H1 (cell line): ENCODE measurements around the gene RPS6KA2. TPM values are rescaled to one million over a fixed set of nuclear protein-coding genes. Genes with fewer than 3 reads are reported as not detected.

Experiments used
- CTCF ChIA-PET: fragments of 300-600 bp; sonication (Branson Sonifier 250); formaldehyde crosslinking; loops from one replicate; lab custom pipeline; 2021; ENCODE audit not compliant: partially characterized antibody; lab: Charles Lee
- POLR2A ChIA-PET: fragments of 300-600 bp; sonication (Branson Sonifier 250); formaldehyde crosslinking; loops from one replicate; lab custom pipeline; 2021; ENCODE audit warnings: inconsistent platforms; ENCODE audit not compliant: partially characterized antibody; lab: Charles Lee
- DNase-seq, 2 experiments: peaks; one replicate each; pipeline versions ENCODE4 v3.0.0 to v3.0.0-alpha.2; 2010 to 2022; ENCODE audit warnings: low spot score in 2 of 2, low read depth in 1 of 2, mixed read lengths in 1 of 2
- FAIRE-seq: peaks from 2 replicates; lab custom pipeline; 2011; peaks lifted over from hg19 to GRCh38; lab: Jason Lieb, UNC
- H2AFZ ChIP-seq: 2 replicates; pipeline ENCODE4 v1.8.1; 2012; ENCODE audit warnings: low read length, inconsistent platforms
- H2AK5ac ChIP-seq: 2 replicates; pipeline ENCODE4 v1.6.1; 2013; ENCODE audit warnings: low read depth, low read length
- H2BK120ac ChIP-seq: replicated peaks from 2 replicates; pipeline ENCODE3; 2013; ENCODE audit warnings: low read depth, low read length, inconsistent platforms
- H2BK12ac ChIP-seq: 2 replicates; pipeline ENCODE4 v1.6.1; 2013; ENCODE audit warnings: low read depth, low read length
- H2BK15ac ChIP-seq: 2 replicates; pipeline ENCODE4 v1.6.1; 2013; ENCODE audit warnings: low read length
- H2BK20ac ChIP-seq: 2 replicates; pipeline ENCODE4 v1.6.1; 2013; ENCODE audit warnings: low read length
- H2BK5ac ChIP-seq: 2 replicates; pipeline ENCODE4 v1.6.1; 2013; ENCODE audit warnings: low read depth, low read length
- H3K14ac ChIP-seq: 2 replicates; pipeline ENCODE4 v1.6.1; 2013; ENCODE audit warnings: inconsistent platforms; ENCODE audit not compliant: insufficient read length
- H3K18ac ChIP-seq: 2 replicates; pipeline ENCODE4 v1.6.1; 2013; ENCODE audit warnings: low read length; ENCODE audit errors: extremely low read depth
- H3K23ac ChIP-seq: 2 replicates; pipeline ENCODE4 v1.6.1; 2013; ENCODE audit warnings: inconsistent platforms; ENCODE audit not compliant: insufficient read length
- H3K23me2 ChIP-seq: 2 replicates; pipeline ENCODE4 v1.6.1; 2013; ENCODE audit warnings: low read depth, low read length
- H3K27ac ChIP-seq: 2 replicates; pipeline ENCODE4 v1.6.1; 2011; ENCODE audit warnings: low read depth, low read length, inconsistent platforms
- H3K27me3 ChIP-seq, 4 experiments: replicated peaks in 1 of 4; 1 replicate in 1 of 4; 2 replicates in 3 of 4; pipeline versions ENCODE4 v1.6.1 to v1.8.1; 2011 to 2013; ENCODE audit warnings: low read length in 3 of 4, mild to moderate bottlenecking in 3 of 4, inconsistent platforms in 2 of 4, mixed read lengths in 2 of 4, moderate library complexity in 1 of 4; ENCODE audit not compliant: control insufficient read depth in 3 of 4, insufficient read depth in 3 of 4; ENCODE audit errors: extremely low read depth in 1 of 4
- H3K36me3 ChIP-seq, 4 experiments: 2 replicates each; pipeline versions ENCODE4 v1.6.1 to v1.8.1; 2011 to 2013; ENCODE audit warnings: mild to moderate bottlenecking in 4 of 4, low read length in 3 of 4, moderate library complexity in 2 of 4, control low read depth in 1 of 4, inconsistent platforms in 1 of 4; ENCODE audit not compliant: insufficient read depth in 4 of 4, control insufficient read depth in 2 of 4
- H3K4ac ChIP-seq: replicated peaks from 2 replicates; pipeline ENCODE3; 2013; ENCODE audit warnings: low read length, low read depth, mixed read lengths, inconsistent platforms; ENCODE audit not compliant: insufficient read length
- H3K4me1 ChIP-seq, 4 experiments: replicated peaks in 1 of 4; 1 replicate in 1 of 4; 2 replicates in 3 of 4; pipeline versions ENCODE4 v1.6.1 to v1.8.1; 2011 to 2013; ENCODE audit warnings: low read length in 3 of 4, inconsistent platforms in 2 of 4, mixed read lengths in 1 of 4; ENCODE audit not compliant: insufficient read depth in 4 of 4, control insufficient read depth in 3 of 4
- H3K4me2 ChIP-seq, 2 experiments: 2 replicates each; pipeline versions ENCODE4 v1.6.1 to v1.8.1; 2011 to 2013; ENCODE audit warnings: low read depth in 2 of 2, low read length in 2 of 2, control low read depth in 1 of 2, inconsistent platforms in 1 of 2, mild to moderate bottlenecking in 1 of 2; ENCODE audit not compliant: insufficient read depth in 1 of 2
- H3K4me3 ChIP-seq, 4 experiments: fragments of 200-600, 300-600 bp in 1 of 4; sonication (generic), shearing (Covaris generic), sonication (Bioruptor Twin) in 1 of 4; 2 replicates each; pipeline versions ENCODE4 v1.5.1 to v1.8.1; 2011 to 2016; ENCODE audit warnings: low read length in 4 of 4, low read depth in 3 of 4, control low read depth in 2 of 4, inconsistent platforms in 2 of 4, mild to moderate bottlenecking in 2 of 4, mixed read lengths in 1 of 4, moderate library complexity in 1 of 4; ENCODE audit not compliant: insufficient read depth in 2 of 4; ENCODE audit errors: extremely low read depth in 1 of 4
- H3K56ac ChIP-seq: replicated peaks from 2 replicates; pipeline ENCODE3; 2013; ENCODE audit warnings: low read depth, mild to moderate bottlenecking, mixed read lengths, low read length, inconsistent platforms; ENCODE audit not compliant: insufficient read length
- H3K79me1 ChIP-seq: 2 replicates; pipeline ENCODE4 v1.6.1; 2013; ENCODE audit warnings: low read depth, low read length, control low read depth
- H3K79me2 ChIP-seq, 2 experiments: 2 replicates each; pipeline versions ENCODE4 v1.6.1 to v1.8.1; 2012 to 2013; ENCODE audit warnings: low read length in 2 of 2, mild to moderate bottlenecking in 2 of 2, inconsistent platforms in 1 of 2; ENCODE audit not compliant: insufficient read depth in 2 of 2, control insufficient read depth in 1 of 2
- H3K9ac ChIP-seq, 4 experiments: replicated peaks in 1 of 4; 1 replicate in 1 of 4; 2 replicates in 3 of 4; pipeline versions ENCODE4 v1.6.1 to v1.8.1; 2011 to 2013; ENCODE audit warnings: low read depth in 3 of 4, low read length in 3 of 4, control low read depth in 2 of 4, mild to moderate bottlenecking in 2 of 4, moderate library complexity in 2 of 4, inconsistent platforms in 1 of 4; ENCODE audit errors: extremely low read depth in 1 of 4
- H3K9me3 ChIP-seq, 2 experiments: 2 replicates each; pipeline versions ENCODE4 v1.6.1 to v1.8.1; 2012 to 2013; ENCODE audit warnings: mild to moderate bottlenecking in 2 of 2, moderate library complexity in 2 of 2, control low read depth in 1 of 2, inconsistent platforms in 1 of 2, low read depth in 1 of 2, low read length in 1 of 2, mixed read lengths in 1 of 2; ENCODE audit not compliant: insufficient read depth in 2 of 2
- H4K20me1 ChIP-seq, 2 experiments: replicated peaks in 1 of 2; 2 replicates each; pipeline versions ENCODE3 to v1.8.1; 2011 to 2013; ENCODE audit warnings: inconsistent platforms in 2 of 2, low read length in 2 of 2, mild to moderate bottlenecking in 1 of 2; ENCODE audit not compliant: insufficient read depth in 2 of 2, control insufficient read depth in 1 of 2
- H4K5ac ChIP-seq: 2 replicates; pipeline ENCODE4 v1.6.1; 2013; ENCODE audit warnings: low read length, low read depth, mixed read lengths, inconsistent platforms; ENCODE audit not compliant: insufficient read length
- H4K8ac ChIP-seq: 2 replicates; pipeline ENCODE4 v1.8.0; 2013; ENCODE audit warnings: mild to moderate bottlenecking, moderate library complexity, low read length, inconsistent platforms; ENCODE audit not compliant: insufficient read depth; ENCODE audit errors: extremely low read depth
- H4K91ac ChIP-seq: replicated peaks from 2 replicates; pipeline ENCODE3; 2013; ENCODE audit warnings: low read length, mixed read lengths, inconsistent platforms; ENCODE audit not compliant: insufficient read length
- CHD1 ChIP-seq: IDR thresholded peaks from 2 replicates; pipeline ENCODE4 v1.6.1; 2012; ENCODE audit warnings: low read depth, low read length, improper control_type of control experiment
- EP300 ChIP-seq, 2 experiments: IDR thresholded peaks; 1 replicate in 1 of 2; 2 replicates in 1 of 2; pipeline ENCODE4 v1.6.1; 2011 to 2012; ENCODE audit warnings: low read depth in 2 of 2, low read length in 2 of 2, mild to moderate bottlenecking in 2 of 2, borderline replicate concordance in 1 of 2, inconsistent platforms in 1 of 2, moderate library complexity in 1 of 2
- EZH2 ChIP-seq: fragments of 200-600 bp; sonication (generic); IDR thresholded peaks from 2 replicates; pipeline ENCODE4 v1.7.1; 2012; ENCODE audit warnings: low read depth, mild to moderate bottlenecking, moderate library complexity, low read length, inconsistent platforms; ENCODE audit not compliant: severe bottlenecking
- JUN ChIP-seq: IDR thresholded peaks from 2 replicates; pipeline ENCODE4 v1.6.1; 2011; ENCODE audit warnings: low read depth, mild to moderate bottlenecking, improper control_type of control experiment, low read length
- JUND ChIP-seq: IDR thresholded peaks from 2 replicates; pipeline ENCODE4 v1.6.1; 2011; ENCODE audit warnings: mild to moderate bottlenecking, improper control_type of control experiment, low read length
- KDM1A ChIP-seq: fragments of 200-600, 300-600 bp; sonication (generic); IDR thresholded peaks from 2 replicates; pipeline ENCODE4 v1.7.1; 2016; ENCODE audit warnings: mild to moderate bottlenecking, low read length, borderline replicate concordance
- MAX ChIP-seq: IDR thresholded peaks from 2 replicates; pipeline ENCODE4 v1.6.1; 2012; ENCODE audit warnings: inconsistent platforms
- RXRA ChIP-seq: IDR thresholded peaks from 2 replicates; pipeline ENCODE4 v1.6.1; 2011; ENCODE audit warnings: low read depth, mild to moderate bottlenecking, low read length, moderate library complexity; ENCODE audit not compliant: insufficient read depth
- SP1 ChIP-seq: IDR thresholded peaks from 2 replicates; pipeline ENCODE4 v1.6.1; 2011; ENCODE audit warnings: low read depth, low read length
- SUZ12 ChIP-seq: fragments of 200-600 bp; sonication (generic); IDR thresholded peaks from 2 replicates; pipeline ENCODE4 v1.6.1; 2012; ENCODE audit warnings: mild to moderate bottlenecking, inconsistent platforms, low read length, moderate library complexity, mixed read lengths
- WGBS, 2 experiments: shearing (Covaris generic) in 1 of 2; methylation state at CpG; one replicate each; pipeline versions ENCODE4 v1.1.6 to v1.1.7; 2013 to 2015; ENCODE audit warnings: low lambda C conversion rate in 2 of 2, mixed read lengths in 2 of 2, inconsistent platforms in 1 of 2, low coverage in 1 of 2, missing lambda C conversion rate in 1 of 2; ENCODE audit not compliant: insufficient replicate concordance in 2 of 2, insufficient coverage in 1 of 2, insufficient read length in 1 of 2; ENCODE audit errors: extremely low coverage in 1 of 2, missing lambda C conversion rate in 1 of 2; 5-methylcytosine and 5-hydroxymethylcytosine counted together
- polyA plus RNA-seq, 7 experiments: library from polyadenylated mRNA; depleted of rRNA in 3 of 7; stranded (reverse) in 5 of 7; unstranded in 2 of 7; fragments of >200 nt in 5 of 7; fragments of 200-250 nt in 2 of 7; gene quantifications; 1 replicate in 5 of 7; 2 replicates in 1 of 7; 4 replicates in 1 of 7; pipeline versions ENCODE4 v1.2.1 to v1.2.3, GENCODE V29; 2011 to 2013; ENCODE audit warnings: missing spikeins in 2 of 7, mixed read lengths in 2 of 7
- total RNA-seq: library from RNA; stranded (reverse); fragmentation: NEBNext Ultra II Directional; extraction: Animal tissue kit (Norgen Biotek cat#: 25700); gene quantifications from 2 replicates; pipeline ENCODE4 v1.2.1, GENCODE V29; 2021

Gene RPS6KA2
- total and polyA plus RNA-seq, 2 of the 8 experiments (the other 6 are each of a cell fraction or from before 2014, with no cell fraction given): 8.8 to 25.7 TPM

GRCh38 chr6:166400181-166400580, 226.9 kb downstream of the RPS6KA2 start:
- H3K27me3 ChIP-seq: no peaks in the 10 kb centered on the region
- no peak overlapping the region for H2AK5ac ChIP-seq
- H3K23ac ChIP-seq: no peak overlapping the region

More at GRCh38 chr6:166400181-166400580, 226.9 kb downstream of the RPS6KA2 start:
- Histone ChIP-seq H3K4me3 (no peak overlapping the region), H4K5ac (no peak overlapping the region), H3K79me1 (0 out of 2 replicates have a peak, but pooled peaks cover 2% of the 10 kb centered on the region), H2BK120ac (no peak overlapping the region), H3K9me3 (peaks cover 0 to 4% of the 10 kb centered on the region in 2 experiments; a peak in 2 of 4 replicates), H2BK15ac (no peak overlapping the region), H3K4me2 (no peak overlapping the region), H3K27ac (no peak overlapping the region), H3K79me2 (no peaks in the 10 kb centered on the region), H3K56ac (no peak overlapping the region), H2BK12ac (no peak overlapping the region), H4K91ac (no peak overlapping the region), H3K4me1 (peaks cover 0 to 3% (median 2%) of the 10 kb centered on the region in 4 experiments; a peak in 3 of 7 replicates), H2AFZ (no peak overlapping the region), H4K20me1 (no peaks in the 10 kb centered on the region), H3K9ac (no peak overlapping the region), H2BK20ac (no peak overlapping the region), H3K14ac (no peak overlapping the region), H4K8ac (no peak overlapping the region), H3K18ac (no peak overlapping the region), H3K36me3 (no peaks in the 10 kb centered on the region), H3K23me2 (no peaks in the 10 kb centered on the region), H2BK5ac (no peak overlapping the region), H3K4ac (no peak overlapping the region)
- FAIRE-seq: no peak
- ChIA-PET POLR2A (interaction anchor here (1.5 kb wide), 1 partner anchor 93 kb away, joined by 4 read pairs; the partner anchor contains the start of gene PRR18), CTCF (interaction anchor here (0.6 to 5.4 kb wide), 42 partner anchors 8 to 370 kb away, joined by 3 to 120 read pairs (median 5); partner anchors contain the start of genes PRR18 and TBXT)
- TF ChIP-seq MAX: no peak
- TF ChIP-seq JUN: no peak
- no peak for TF ChIP-seq JUND
- TF ChIP-seq SUZ12: no peak
- no peak for TF ChIP-seq RXRA
- TF ChIP-seq CHD1: no peak
- TF ChIP-seq SP1: no peak
- TF ChIP-seq EZH2: no peak
- no peak for TF ChIP-seq EP300 (IDR thresholded peaks at IDR 0.05; ENCODE audit: borderline replicate concordance in 1 of 2, low read depth in 2 of 2, low read length in 2 of 2)
- TF ChIP-seq KDM1A: no peak
- DNase-seq: no peak
- 95% methylated on average over 2 of the region's 2 CpGs; no CpG with 5 or more reads in 1 of the 2 experiments for WGBS, 2 experiments
